ENCODE data around the gene DOLPP1.

DNA sequence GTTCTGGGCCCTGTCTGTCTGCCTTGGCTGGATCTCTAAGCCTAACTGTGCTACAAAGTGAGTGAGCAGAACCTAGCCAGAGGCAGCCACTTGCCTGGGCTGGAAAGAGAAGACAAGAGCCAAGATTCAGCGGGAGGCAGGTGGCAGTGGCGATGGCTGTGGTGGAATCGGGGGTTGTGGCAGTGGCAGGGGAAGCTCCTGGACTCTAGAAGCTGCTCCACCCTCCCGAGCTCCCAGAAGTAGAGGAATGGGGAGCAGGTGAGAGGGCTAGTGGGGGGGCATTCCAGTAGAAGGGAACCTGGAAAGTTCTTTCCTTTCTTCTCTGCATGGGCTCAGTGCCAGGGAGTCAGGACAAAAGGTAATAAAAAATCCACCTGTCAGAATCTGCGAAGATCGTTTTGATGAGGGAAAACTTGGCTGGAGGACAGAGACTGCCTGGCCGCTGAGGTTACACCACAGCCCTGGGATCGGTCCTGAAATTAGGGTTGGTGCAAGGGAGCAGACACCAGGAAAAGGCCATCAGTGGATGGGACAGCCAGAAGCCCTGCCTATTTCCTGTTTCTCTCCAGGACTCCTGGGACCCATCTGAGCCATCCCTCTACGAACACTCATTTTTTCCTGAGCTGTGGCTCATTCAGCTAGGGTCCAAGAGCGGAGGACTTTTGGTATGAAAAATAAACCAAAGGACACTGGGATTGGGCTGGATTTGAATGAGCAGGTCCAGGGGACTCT, 28.1 kb downstream of the DOLPP1 start:
- TF ChIP-seq, protein P1, sequence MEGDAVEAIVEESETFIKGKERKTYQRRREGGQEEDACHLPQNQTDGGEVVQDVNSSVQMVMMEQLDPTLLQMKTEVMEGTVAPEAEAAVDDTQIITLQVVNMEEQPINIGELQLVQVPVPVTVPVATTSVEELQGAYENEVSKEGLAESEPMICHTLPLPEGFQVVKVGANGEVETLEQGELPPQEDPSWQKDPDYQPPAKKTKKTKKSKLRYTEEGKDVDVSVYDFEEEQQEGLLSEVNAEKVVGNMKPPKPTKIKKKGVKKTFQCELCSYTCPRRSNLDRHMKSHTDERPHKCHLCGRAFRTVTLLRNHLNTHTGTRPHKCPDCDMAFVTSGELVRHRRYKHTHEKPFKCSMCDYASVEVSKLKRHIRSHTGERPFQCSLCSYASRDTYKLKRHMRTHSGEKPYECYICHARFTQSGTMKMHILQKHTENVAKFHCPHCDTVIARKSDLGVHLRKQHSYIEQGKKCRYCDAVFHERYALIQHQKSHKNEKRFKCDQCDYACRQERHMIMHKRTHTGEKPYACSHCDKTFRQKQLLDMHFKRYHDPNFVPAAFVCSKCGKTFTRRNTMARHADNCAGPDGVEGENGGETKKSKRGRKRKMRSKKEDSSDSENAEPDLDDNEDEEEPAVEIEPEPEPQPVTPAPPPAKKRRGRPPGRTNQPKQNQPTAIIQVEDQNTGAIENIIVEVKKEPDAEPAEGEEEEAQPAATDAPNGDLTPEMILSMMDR (IDR thresholded peaks at IDR 0.05; ENCODE audit: low read depth, low read length), result no peak
- TF ChIP-seq EZH2phosphoT487 (IDR thresholded peaks at IDR 0.05; ENCODE audit: low read depth), result no peak

Data from OCI-LY3 (cell line).